ENCODE data around the gene WFDC10B. TPM values are rescaled to one million over a fixed set of nuclear protein-coding genes. Genes with fewer than 3 reads are reported as not detected.

The WFDC10B gene
- total and polyA plus RNA-seq, 2 donors (not counting 3 experiments of a cell fraction or from before 2014, with no cell fraction given) = not detected

DNA sequence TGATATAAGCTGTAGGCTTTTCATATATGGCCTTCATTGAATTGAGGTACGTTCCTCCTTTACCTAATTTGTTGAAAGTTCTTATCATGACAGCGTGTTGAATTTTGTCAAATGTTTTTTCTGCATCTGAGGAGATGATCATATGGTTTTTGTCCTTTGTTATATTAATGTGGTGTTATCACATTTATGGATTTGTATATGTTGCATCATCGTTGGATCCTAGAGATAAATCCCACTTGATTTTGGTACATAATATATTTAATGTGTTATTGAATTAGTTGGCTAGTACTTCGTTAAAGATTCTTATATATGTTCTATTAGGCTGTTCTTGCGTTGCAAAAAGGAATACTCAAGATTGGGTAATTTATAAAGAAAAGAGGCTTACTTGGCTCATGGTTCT is 65.1 kb downstream of the WFDC10B start:
- Histone ChIP-seq H3K79me2 (ENCODE audit: control insufficient read depth, insufficient read depth, low read length) (no peaks in the 10 kb centered on the region), H3K9me1 (replicated peaks; ENCODE audit: control insufficient read depth, extremely low read depth, insufficient read depth, low read length) (no peaks in the 10 kb centered on the region), H4K20me1 (replicated peaks; ENCODE audit: control insufficient read depth, extremely low read depth, insufficient read depth, low read length) (no peaks in the 10 kb centered on the region), H3K27me3 (ENCODE audit: control insufficient read depth in 2 of 2, insufficient read depth in 2 of 2, low read length in 2 of 2) (no peaks in the 10 kb centered on the region), H3K36me3 (ENCODE audit: control insufficient read depth in 2 of 2, extremely low read depth in 1 of 2, insufficient read depth in 2 of 2, low read length in 2 of 2) (no peaks in the 10 kb centered on the region), H3K9ac (replicated peaks; ENCODE audit: extremely low read depth, insufficient read depth, low read length) (no peak overlapping the region), H3K9me3 (replicated peaks; ENCODE audit: control insufficient read depth, insufficient read depth, low read length) (no peaks in the 10 kb centered on the region), H3K4me1 (ENCODE audit: control insufficient read depth, extremely low read depth, insufficient read depth, low read length) (no peaks in the 10 kb centered on the region), H3K27ac (ENCODE audit: insufficient read depth, low read depth, low read length) (no peak overlapping the region), H3K4me3 (replicated peaks in 1 of 3; ENCODE audit: insufficient read depth in 1 of 3, low read depth in 1 of 3, low read length in 3 of 3) (no peak overlapping the region), H2AFZ (ENCODE audit: low read depth, low read length) (no peak overlapping the region), H3K4me2 (ENCODE audit: insufficient read depth, low read length) (no peak overlapping the region)
- dilution Hi-C loops (cut with MboI; ENCODE audit: extremely low pct_ligation_motif_present, low sequenced_read_pairs) (no loop called here), intact Hi-C loops (cut with micrococcal nuclease) (no loop called here)
- no TSS peak for BruUV-seq (replicated peaks)
- DNase-seq (ENCODE audit: low read depth, low spot score) (no peak), FAIRE-seq (no peak)
- ChIA-PET POLR2A (no interaction called here), CTCF (no interaction called here)
- TF ChIP-seq EZH2 (IDR thresholded peaks at IDR 0.05; ENCODE audit: borderline replicate concordance, low read depth, low read length, severe bottlenecking) (no peak), POLR2A (IDR thresholded peaks at IDR 0.05; ENCODE audit: low read depth, low read length) (no peak), POLR2AphosphoS5 (IDR thresholded peaks at IDR 0.05; ENCODE audit: insufficient read depth, low read depth, low read length) (no peak), MYC (IDR thresholded peaks at IDR 0.05; ENCODE audit: low read depth, low read length) (no peak), JUN (IDR thresholded peaks at IDR 0.05; ENCODE audit: borderline replicate concordance, insufficient read depth, insufficient read length, low read depth) (no peak), FOS (IDR thresholded peaks at IDR 0.05; ENCODE audit: borderline replicate concordance, insufficient read depth, low read length) (no peak), GATA2 (IDR thresholded peaks at IDR 0.05; ENCODE audit: insufficient read depth, insufficient read length, low read depth, low read length) (no peak)
- TF ChIP-seq, protein P1, sequence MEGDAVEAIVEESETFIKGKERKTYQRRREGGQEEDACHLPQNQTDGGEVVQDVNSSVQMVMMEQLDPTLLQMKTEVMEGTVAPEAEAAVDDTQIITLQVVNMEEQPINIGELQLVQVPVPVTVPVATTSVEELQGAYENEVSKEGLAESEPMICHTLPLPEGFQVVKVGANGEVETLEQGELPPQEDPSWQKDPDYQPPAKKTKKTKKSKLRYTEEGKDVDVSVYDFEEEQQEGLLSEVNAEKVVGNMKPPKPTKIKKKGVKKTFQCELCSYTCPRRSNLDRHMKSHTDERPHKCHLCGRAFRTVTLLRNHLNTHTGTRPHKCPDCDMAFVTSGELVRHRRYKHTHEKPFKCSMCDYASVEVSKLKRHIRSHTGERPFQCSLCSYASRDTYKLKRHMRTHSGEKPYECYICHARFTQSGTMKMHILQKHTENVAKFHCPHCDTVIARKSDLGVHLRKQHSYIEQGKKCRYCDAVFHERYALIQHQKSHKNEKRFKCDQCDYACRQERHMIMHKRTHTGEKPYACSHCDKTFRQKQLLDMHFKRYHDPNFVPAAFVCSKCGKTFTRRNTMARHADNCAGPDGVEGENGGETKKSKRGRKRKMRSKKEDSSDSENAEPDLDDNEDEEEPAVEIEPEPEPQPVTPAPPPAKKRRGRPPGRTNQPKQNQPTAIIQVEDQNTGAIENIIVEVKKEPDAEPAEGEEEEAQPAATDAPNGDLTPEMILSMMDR (IDR thresholded peaks at IDR 0.05; ENCODE audit: extremely low read depth in 1 of 2, insufficient read depth in 1 of 2, low read depth in 1 of 2, low read length in 2 of 2) = no peak
- TF ChIP-seq, protein P2, sequence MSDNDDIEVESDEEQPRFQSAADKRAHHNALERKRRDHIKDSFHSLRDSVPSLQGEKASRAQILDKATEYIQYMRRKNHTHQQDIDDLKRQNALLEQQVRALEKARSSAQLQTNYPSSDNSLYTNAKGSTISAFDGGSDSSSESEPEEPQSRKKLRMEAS (IDR thresholded peaks at IDR 0.05; ENCODE audit: insufficient read depth, insufficient read length) = no peak

Measured in endothelial cell of umbilical vein (primary cell).